Measurements from ENCODE around the gene CTRL.
A peak's percentile ranks its signal among the peaks of the same experiment; 100 is the strongest.
"Not testable (repeated sequence)": the region's sequence is repeated elsewhere in the genome, so short reads cannot be mapped to it uniquely, and the experiment has no call there.

Gene CTRL

DNA sequence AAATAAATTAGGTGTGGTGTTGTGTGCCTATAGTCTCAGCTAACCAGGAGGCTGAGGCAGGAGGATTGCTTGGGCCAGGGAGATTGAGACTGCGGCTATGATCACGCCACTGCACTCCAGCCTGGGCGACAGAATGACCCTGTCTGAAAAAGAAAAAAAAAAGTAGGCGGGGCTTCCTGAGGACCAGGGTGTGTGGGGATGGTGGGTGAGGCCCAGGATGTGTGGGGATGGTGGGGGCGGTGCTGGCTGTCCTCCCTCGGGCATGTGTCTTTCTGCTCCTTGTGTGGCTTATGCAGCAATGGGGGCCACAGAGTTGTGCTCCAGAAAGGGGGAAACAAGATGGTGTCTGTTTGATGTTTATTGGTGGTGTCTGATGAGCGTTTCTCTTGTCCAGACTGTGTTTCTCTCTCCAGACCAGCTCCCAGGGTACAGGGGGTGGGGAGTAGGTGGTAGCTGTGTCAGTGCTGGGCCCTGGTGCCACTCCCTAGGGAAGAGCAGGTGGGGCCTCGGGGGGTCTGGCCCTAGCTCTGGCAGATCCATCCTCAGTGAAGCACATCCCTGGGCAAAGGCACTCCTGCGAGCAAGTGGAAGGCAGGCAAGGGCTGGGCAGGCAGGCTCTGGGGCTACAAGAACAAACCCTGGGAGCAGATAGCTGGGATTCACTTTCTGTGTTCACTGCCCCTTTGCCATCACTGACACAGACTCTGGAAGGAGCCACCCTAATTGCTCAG, 10.0 kb upstream of the CTRL start:
- Histone ChIP-seq H3K27me3 (no peaks in the 10 kb centered on the region), H3K4me1 (peaks cover 0 to 32% (median 26%) of the 10 kb centered on the region in 4 donors), H3K36me3 (peaks cover 44 to 63% (median 49%) of the 10 kb centered on the region in 3 donors), H3K9me3 (no peaks in the 10 kb centered on the region), H3K4me3 (no peak overlapping the region), H3K27ac (no peak overlapping the region)
- TF ChIP-seq, protein P1, sequence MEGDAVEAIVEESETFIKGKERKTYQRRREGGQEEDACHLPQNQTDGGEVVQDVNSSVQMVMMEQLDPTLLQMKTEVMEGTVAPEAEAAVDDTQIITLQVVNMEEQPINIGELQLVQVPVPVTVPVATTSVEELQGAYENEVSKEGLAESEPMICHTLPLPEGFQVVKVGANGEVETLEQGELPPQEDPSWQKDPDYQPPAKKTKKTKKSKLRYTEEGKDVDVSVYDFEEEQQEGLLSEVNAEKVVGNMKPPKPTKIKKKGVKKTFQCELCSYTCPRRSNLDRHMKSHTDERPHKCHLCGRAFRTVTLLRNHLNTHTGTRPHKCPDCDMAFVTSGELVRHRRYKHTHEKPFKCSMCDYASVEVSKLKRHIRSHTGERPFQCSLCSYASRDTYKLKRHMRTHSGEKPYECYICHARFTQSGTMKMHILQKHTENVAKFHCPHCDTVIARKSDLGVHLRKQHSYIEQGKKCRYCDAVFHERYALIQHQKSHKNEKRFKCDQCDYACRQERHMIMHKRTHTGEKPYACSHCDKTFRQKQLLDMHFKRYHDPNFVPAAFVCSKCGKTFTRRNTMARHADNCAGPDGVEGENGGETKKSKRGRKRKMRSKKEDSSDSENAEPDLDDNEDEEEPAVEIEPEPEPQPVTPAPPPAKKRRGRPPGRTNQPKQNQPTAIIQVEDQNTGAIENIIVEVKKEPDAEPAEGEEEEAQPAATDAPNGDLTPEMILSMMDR (IDR thresholded peaks at IDR 0.05) = no peak
- intact Hi-C loops (cut with DNase I; ENCODE audit: low total_unique reads) = no loop called here
- peak in 1 of 2 donors; percentile 17 for DNase-seq

DNA sequence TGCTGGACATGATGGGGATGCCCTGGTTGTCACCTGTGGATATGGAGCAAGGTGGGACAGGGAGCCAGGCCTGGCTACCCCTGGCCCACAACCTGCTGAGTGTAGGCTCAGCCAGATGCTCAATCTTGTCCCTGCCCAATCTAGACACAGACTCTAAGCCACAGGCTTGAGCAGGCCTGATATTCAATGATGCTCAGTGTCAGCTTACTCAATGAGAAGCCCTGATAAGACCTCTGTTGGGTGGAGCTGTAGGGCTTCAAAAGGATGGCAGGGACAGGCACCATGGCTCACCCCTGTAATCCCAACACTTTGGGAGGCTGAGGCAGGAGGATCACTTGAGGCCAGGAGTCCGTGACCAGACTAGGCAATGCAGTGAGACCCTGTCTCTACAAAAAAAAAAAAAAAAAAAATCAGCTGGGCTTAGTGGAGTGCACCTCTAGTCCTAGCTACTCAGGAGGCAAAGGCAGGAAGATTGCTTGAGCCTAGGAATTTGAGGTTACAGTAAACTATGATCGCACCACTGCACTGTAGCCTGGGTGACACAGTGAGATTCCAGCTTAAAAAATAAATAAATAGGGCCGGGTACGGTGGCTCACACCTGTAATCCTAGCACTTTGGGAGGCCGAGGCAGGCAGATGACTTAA, 8.9 kb upstream of the CTRL start:
- no peak overlapping the region for H3K27ac ChIP-seq
- H3K36me3 ChIP-seq = peaks cover 33 to 52% (median 38%) of the 10 kb centered on the region in 3 donors
- no peak for DNase-seq
- intact Hi-C loops (cut with DNase I; ENCODE audit: low total_unique reads) = no loop called here
- no peak overlapping the region for H3K4me3 ChIP-seq
- H3K9me3 ChIP-seq = no peaks in the 10 kb centered on the region
- H3K27me3 ChIP-seq = no peaks in the 10 kb centered on the region
- H3K4me1 ChIP-seq = peaks cover 0 to 32% (median 26%) of the 10 kb centered on the region in 4 donors
- TF ChIP-seq, protein P1 (IDR thresholded peaks at IDR 0.05) = no peak

DNA sequence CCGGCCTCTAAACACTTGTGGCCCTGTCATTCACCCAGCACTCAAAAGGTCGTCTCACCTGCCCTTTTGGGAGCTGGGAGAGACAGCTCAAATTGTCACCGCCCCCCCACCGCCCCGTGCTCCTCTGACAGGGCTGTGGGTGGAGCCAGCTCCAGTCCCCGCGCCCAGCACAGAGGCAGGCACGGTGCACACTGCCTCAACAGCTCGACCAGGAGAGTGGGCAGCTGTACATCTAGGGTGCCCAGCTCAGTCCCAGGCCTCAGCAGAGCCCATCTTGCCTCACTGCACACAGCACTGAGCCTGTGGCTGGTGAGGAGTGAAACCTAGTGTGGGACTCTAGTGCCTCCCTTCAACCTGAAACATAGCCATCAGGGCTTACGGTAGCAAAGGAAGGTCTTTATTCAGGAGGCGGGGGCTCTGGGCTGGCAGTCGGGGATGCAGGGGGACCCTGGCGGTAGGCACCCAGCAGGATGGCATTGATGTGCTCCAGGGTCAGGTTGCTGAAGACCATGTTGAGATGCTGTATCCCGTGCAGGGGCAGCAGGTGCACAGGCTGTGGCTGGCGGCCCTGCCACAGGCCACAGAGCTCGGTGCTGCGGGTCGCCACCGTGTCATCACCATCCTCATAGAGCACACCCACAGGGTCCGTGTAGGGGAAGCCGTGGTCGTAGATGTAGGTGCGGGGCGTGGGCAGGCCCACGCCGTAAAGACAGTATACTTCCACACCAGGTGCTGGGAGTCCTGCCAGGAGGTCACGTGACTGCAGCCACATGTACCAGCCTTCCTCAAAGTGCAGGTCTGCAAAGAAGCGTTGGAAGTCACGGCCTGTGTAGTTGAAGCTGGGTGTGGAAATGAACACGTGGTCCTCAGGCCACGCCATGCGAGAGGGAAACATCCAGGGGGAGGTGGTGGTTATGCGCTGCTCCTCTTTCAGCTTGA, 8.1 kb upstream of the CTRL start:
- H3K9me3 ChIP-seq = no peaks in the 10 kb centered on the region
- no peaks in the 10 kb centered on the region for H3K27me3 ChIP-seq
- TF ChIP-seq, protein P1 (IDR thresholded peaks at IDR 0.05) = no peak
- H3K4me1 ChIP-seq = peaks cover 0 to 36% (median 29%) of the 10 kb centered on the region in 4 donors
- H3K4me3 ChIP-seq = no peak overlapping the region
- no peak overlapping the region for H3K27ac ChIP-seq
- H3K36me3 ChIP-seq = peaks cover 25 to 44% (median 30%) of the 10 kb centered on the region in 3 donors
- intact Hi-C loops (cut with DNase I; ENCODE audit: low total_unique reads) = no loop called here
- DNase-seq = peak in 1 of 2 donors; percentile 51

DNA sequence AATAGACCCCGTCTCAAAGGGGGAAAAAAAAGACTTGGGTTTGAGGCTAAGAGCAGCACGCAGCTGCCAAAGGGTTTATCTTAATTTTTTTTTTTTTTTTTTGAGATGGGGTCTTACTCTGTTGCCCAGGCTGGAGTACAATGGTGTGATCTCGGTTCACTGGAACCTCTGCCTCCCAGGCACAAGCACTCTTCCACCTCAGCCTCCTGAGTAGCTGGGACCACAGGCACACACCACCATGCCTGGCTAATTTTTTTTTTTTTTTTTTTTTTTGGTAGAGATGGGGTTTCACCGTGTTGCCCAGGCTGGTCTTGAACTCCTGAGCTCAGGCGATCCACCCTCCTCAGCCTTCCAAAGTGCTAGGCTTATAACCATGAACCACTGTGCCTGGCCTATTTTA, 6.1 kb upstream of the CTRL start:
- intact Hi-C loops (cut with DNase I; ENCODE audit: low total_unique reads); H3K27me3 ChIP-seq; H3K9me3 ChIP-seq; H3K4me3 ChIP-seq; DNase-seq: not testable (repeated sequence)
- Histone ChIP-seq H3K4me1 (peaks cover 0 to 21% (median 19%) of the 10 kb centered on the region in 4 donors), H3K27ac (peak overlapping the region in 1 of 2 donors; percentile 88), H3K36me3 (peaks cover 18 to 38% (median 19%) of the 10 kb centered on the region in 3 donors)

- peak in 1 of 2 donors; percentile 74 for DNase-seq
- TF ChIP-seq, protein P1 (IDR thresholded peaks at IDR 0.05) = no peak
- H3K4me3 ChIP-seq = peak overlapping the region; percentile 84 to 94
- peaks cover 12 to 37% (median 13%) of the 10 kb centered on the region in 3 donors for H3K36me3 ChIP-seq
- H3K27ac ChIP-seq = peak overlapping the region; percentile 76 to 88
- H3K4me1 ChIP-seq = peaks cover 0 to 21% (median 19%) of the 10 kb centered on the region in 4 donors
- no peaks in the 10 kb centered on the region for H3K27me3 ChIP-seq
- intact Hi-C loops (cut with DNase I; ENCODE audit: low total_unique reads) = no loop called here
- no peaks in the 10 kb centered on the region for H3K9me3 ChIP-seq
Measured at GRCh38 chr16:67936880-67937605, 5.4 kb upstream of the CTRL start.

Data from tibial artery (tissue), 4 donors.